ENCODE measurements around the gene SHISA9. TPM values are rescaled to one million over a fixed set of nuclear protein-coding genes. Genes with fewer than 3 reads are reported as not detected.

The SHISA9 gene
- total RNA-seq, 6 donors from 2014 or later, result 0.13 to 1.7 (median 0.20) TPM; not detected in 2

- ATAC-seq (ENCODE audit: low FRiP score in 2 of 2) (no peak), DNase-seq (no peak)
- 69 to 75% methylated on average over 5 of the region's 5 CpGs for WGBS, 2 donors
- TF ChIP-seq POLR2A (IDR thresholded peaks at IDR 0.05) (no peak), EP300 (IDR thresholded peaks at IDR 0.05) (no peak), POLR2AphosphoS5 (IDR thresholded peaks at IDR 0.05) (no peak)
- TF ChIP-seq, protein P1, sequence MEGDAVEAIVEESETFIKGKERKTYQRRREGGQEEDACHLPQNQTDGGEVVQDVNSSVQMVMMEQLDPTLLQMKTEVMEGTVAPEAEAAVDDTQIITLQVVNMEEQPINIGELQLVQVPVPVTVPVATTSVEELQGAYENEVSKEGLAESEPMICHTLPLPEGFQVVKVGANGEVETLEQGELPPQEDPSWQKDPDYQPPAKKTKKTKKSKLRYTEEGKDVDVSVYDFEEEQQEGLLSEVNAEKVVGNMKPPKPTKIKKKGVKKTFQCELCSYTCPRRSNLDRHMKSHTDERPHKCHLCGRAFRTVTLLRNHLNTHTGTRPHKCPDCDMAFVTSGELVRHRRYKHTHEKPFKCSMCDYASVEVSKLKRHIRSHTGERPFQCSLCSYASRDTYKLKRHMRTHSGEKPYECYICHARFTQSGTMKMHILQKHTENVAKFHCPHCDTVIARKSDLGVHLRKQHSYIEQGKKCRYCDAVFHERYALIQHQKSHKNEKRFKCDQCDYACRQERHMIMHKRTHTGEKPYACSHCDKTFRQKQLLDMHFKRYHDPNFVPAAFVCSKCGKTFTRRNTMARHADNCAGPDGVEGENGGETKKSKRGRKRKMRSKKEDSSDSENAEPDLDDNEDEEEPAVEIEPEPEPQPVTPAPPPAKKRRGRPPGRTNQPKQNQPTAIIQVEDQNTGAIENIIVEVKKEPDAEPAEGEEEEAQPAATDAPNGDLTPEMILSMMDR (IDR thresholded peaks at IDR 0.05), result no peak
- Histone ChIP-seq H3K36me3 (no peaks in the 10 kb centered on the region), H3K9me3 (peaks cover 0 to 4% (median 0%) of the 10 kb centered on the region in 4 donors), H3K27ac (no peak overlapping the region), H3K27me3 (no peaks in the 10 kb centered on the region), H3K4me3 (no peak overlapping the region), H3K4me1 (no peaks in the 10 kb centered on the region)
Measured at GRCh38 chr16:12976936-12977335, 75.5 kb downstream of the SHISA9 start.

DNA sequence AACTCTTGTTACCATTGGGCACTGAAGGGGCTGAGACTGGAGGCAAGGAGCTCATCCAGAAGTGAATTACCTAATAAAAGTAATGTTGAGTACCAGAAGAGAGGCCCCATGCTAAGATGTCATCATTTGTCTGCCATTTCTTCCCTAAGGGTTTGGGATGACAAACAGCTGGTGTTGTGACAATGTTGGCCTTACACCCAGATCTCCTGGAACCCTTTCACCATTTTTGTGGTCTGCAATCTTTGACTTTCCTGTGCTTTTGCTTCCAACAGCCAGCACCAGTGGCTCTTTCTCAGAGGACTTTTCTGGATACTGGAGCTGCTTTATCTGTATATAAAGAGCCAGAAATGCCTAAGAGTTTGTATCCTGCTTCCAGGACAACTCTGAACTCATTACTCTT, 84.1 kb downstream of the SHISA9 start:
- no peak for ATAC-seq (ENCODE audit: low FRiP score in 2 of 2)
- H3K4me1 ChIP-seq, result no peaks in the 10 kb centered on the region

GRCh38 chr16:12988071-12988470, 86.7 kb downstream of the SHISA9 start:
- Histone ChIP-seq H3K4me3 (no peak overlapping the region), H3K36me3 (no peaks in the 10 kb centered on the region), H3K9me3 (no peaks in the 10 kb centered on the region), H3K27ac (no peak overlapping the region), H3K27me3 (no peaks in the 10 kb centered on the region), H3K4me1 (no peaks in the 10 kb centered on the region)
- TF ChIP-seq, protein P1 (IDR thresholded peaks at IDR 0.05), result no peak
- TF ChIP-seq EP300 (IDR thresholded peaks at IDR 0.05), result no peak
- TF ChIP-seq POLR2AphosphoS5 (IDR thresholded peaks at IDR 0.05), result no peak
- TF ChIP-seq POLR2A (IDR thresholded peaks at IDR 0.05), result no peak
- WGBS, 2 donors, result 85 to 86% methylated on average over 5 of the region's 5 CpGs
- DNase-seq, result no peak
- no peak for ATAC-seq (ENCODE audit: low FRiP score in 2 of 2)

More for the DNA sequence above, 84.1 kb downstream of the SHISA9 start:
- Histone ChIP-seq H3K9me3 (peaks cover 0 to 8% (median 0%) of the 10 kb centered on the region in 4 donors), H3K4me3 (no peak overlapping the region), H3K27ac (no peak overlapping the region), H3K36me3 (no peaks in the 10 kb centered on the region), H3K27me3 (no peaks in the 10 kb centered on the region)
- TF ChIP-seq POLR2A (IDR thresholded peaks at IDR 0.05) (no peak), EP300 (IDR thresholded peaks at IDR 0.05) (no peak), POLR2AphosphoS5 (IDR thresholded peaks at IDR 0.05) (no peak)
- TF ChIP-seq, protein P1 (IDR thresholded peaks at IDR 0.05), result no peak
- no peak for DNase-seq

- no peaks in the 10 kb centered on the region for H3K27me3 ChIP-seq
- WGBS, 2 donors, result 81 to 88% methylated on average over 5 of the region's 5 CpGs
- ATAC-seq (ENCODE audit: low FRiP score in 2 of 2) (no peak), DNase-seq (no peak)
- H3K4me3 ChIP-seq, result no peak overlapping the region
- H3K9me3 ChIP-seq, result no peaks in the 10 kb centered on the region
- TF ChIP-seq, protein P1 (IDR thresholded peaks at IDR 0.05), result no peak
- TF ChIP-seq POLR2A (IDR thresholded peaks at IDR 0.05) (no peak), POLR2AphosphoS5 (IDR thresholded peaks at IDR 0.05) (no peak), EP300 (IDR thresholded peaks at IDR 0.05) (no peak)
- no peak overlapping the region for H3K27ac ChIP-seq
- H3K4me1 ChIP-seq, result no peaks in the 10 kb centered on the region
- no peaks in the 10 kb centered on the region for H3K36me3 ChIP-seq
Measured at GRCh38 chr16:12992066-12992465, 90.7 kb downstream of the SHISA9 start.

DNA sequence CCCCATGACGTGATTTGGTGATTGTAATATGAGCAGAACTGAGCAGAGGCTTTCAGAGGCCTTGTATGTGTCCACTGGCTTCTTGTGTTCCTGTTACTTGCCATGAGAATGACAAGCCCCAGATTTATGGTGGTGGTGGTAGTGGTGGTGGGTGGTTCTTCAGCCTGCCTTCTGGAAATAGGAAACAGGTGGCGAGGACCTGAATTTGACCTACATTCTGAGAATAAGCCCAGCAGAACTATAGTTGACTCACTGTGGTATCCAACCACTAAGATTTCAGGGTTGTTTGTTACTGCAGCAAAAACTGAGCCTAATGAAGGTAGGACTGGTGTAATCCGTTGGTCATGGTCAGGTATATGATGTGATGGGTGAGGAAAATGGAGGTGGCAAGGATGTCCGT, 93.0 kb downstream of the SHISA9 start:
- H3K27me3 ChIP-seq, result no peaks in the 10 kb centered on the region
- H3K36me3 ChIP-seq, result no peaks in the 10 kb centered on the region
- ATAC-seq (ENCODE audit: low FRiP score in 2 of 2) (no peak), DNase-seq (no peak)
- 72 to 79% methylated on average over 4 of the region's 4 CpGs for WGBS, 2 donors
- TF ChIP-seq EP300 (IDR thresholded peaks at IDR 0.05), result no peak
- TF ChIP-seq, protein P1 (IDR thresholded peaks at IDR 0.05), result no peak
- TF ChIP-seq POLR2A (IDR thresholded peaks at IDR 0.05), result no peak
- TF ChIP-seq POLR2AphosphoS5 (IDR thresholded peaks at IDR 0.05), result no peak
- no peak overlapping the region for H3K27ac ChIP-seq
- H3K4me1 ChIP-seq, result no peaks in the 10 kb centered on the region
- no peak overlapping the region for H3K4me3 ChIP-seq
- H3K9me3 ChIP-seq, result no peaks in the 10 kb centered on the region
